HepG2 (cell line): ENCODE measurements around the gene SLC25A45. TPM values are rescaled to one million over a fixed set of nuclear protein-coding genes. Genes with fewer than 3 reads are reported as not detected.

Experiments
- AGO1 ChIP-seq: fragments of 200-400 bp; formaldehyde crosslinking; IDR thresholded peaks from 2 replicates; pipeline ENCODE4 v1.6.1; 2017; ENCODE audit warnings: mild to moderate bottlenecking, low read depth, low read length, moderate library complexity; ENCODE audit not compliant: poor library complexity, severe bottlenecking
- GRHL1 ChIP-seq: sonication (generic); formaldehyde crosslinking; conservative IDR thresholded peaks from 2 replicates; pipeline ENCODE4 v1.8.0; 2022; ENCODE audit warnings: missing genetic modification reagents
- NAIF1 ChIP-seq: sonication (generic); formaldehyde crosslinking; IDR thresholded peaks from 2 replicates; pipeline ENCODE4 v1.5.0; 2020; ENCODE audit warnings: mild to moderate bottlenecking, missing genetic modification reagents, borderline replicate concordance
- NFKB2 ChIP-seq: sonication (generic); formaldehyde crosslinking; IDR thresholded peaks from 2 replicates; pipeline ENCODE4 v1.4.0; 2020; ENCODE audit warnings: missing genetic modification reagents, borderline replicate concordance
- PLSCR1 ChIP-seq: sonication (generic); formaldehyde crosslinking; IDR thresholded peaks from 2 replicates; pipeline ENCODE4 v1.5.0; 2020; ENCODE audit warnings: missing genetic modification reagents, mild to moderate bottlenecking, borderline replicate concordance
- RBFOX2 ChIP-seq: fragments of 200-400 bp; formaldehyde crosslinking; IDR thresholded peaks from 2 replicates; pipeline ENCODE4 v1.6.1; 2017; ENCODE audit warnings: low read depth, mild to moderate bottlenecking, low read length
- RNF219 ChIP-seq: sonication (generic); formaldehyde crosslinking; IDR thresholded peaks from 2 replicates; pipeline ENCODE4 v1.5.0; 2020; ENCODE audit warnings: mild to moderate bottlenecking, missing genetic modification reagents
- SMAD3 ChIP-seq: sonication (generic); formaldehyde crosslinking; IDR thresholded peaks from 2 replicates; pipeline ENCODE4 v1.4.0; 2020; ENCODE audit warnings: missing genetic modification reagents
- SNAPC4 ChIP-seq: sonication (generic); formaldehyde crosslinking; IDR thresholded peaks from 2 replicates; pipeline ENCODE4 v1.4.0; 2020; ENCODE audit warnings: mild to moderate bottlenecking, missing genetic modification reagents
- ZBTB25 ChIP-seq: IDR thresholded peaks from 2 replicates; pipeline ENCODE4 v1.6.1; 2018; ENCODE audit warnings: missing genetic modification reagents
- ZMAT5 ChIP-seq: sonication (generic); formaldehyde crosslinking; IDR thresholded peaks from 2 replicates; pipeline ENCODE4 v1.5.0; 2020; ENCODE audit warnings: mild to moderate bottlenecking, low read depth, missing genetic modification reagents, borderline replicate concordance
- ZNF615 ChIP-seq: sonication (generic); formaldehyde crosslinking; IDR thresholded peaks from 2 replicates; pipeline ENCODE4 v1.5.0; 2020; ENCODE audit warnings: mild to moderate bottlenecking, missing genetic modification reagents, borderline replicate concordance
- ZNF672 ChIP-seq: sonication (generic); formaldehyde crosslinking; IDR thresholded peaks from 2 replicates; pipeline ENCODE4 v1.8.1; 2022; ENCODE audit warnings: missing genetic modification reagents
- ZNF710 ChIP-seq: sonication (generic); formaldehyde crosslinking; IDR thresholded peaks from 2 replicates; pipeline ENCODE4 v1.5.0; 2020; ENCODE audit warnings: mild to moderate bottlenecking, missing genetic modification reagents, borderline replicate concordance
- polyA plus RNA-seq, 8 experiments: library from polyadenylated mRNA; depleted of rRNA in 3 of 8; stranded (reverse) in 7 of 8; unstranded in 1 of 8; fragments of >200 nt; fragmentation: Illumina TruSeq in 4 of 8; extraction: Trizol in 4 of 8; gene quantifications; 2 replicates each; pipeline versions ENCODE4 v1.2.1 to v1.2.3, GENCODE V29; 2011 to 2016; ENCODE audit warnings: low read depth in 4 of 8, missing spikeins in 1 of 8, mixed read lengths in 1 of 8; ENCODE audit not compliant: insufficient read depth in 1 of 8
- total RNA-seq, 5 experiments: library from RNA; depleted of rRNA; stranded (reverse); fragments of >200 nt; fragmentation: Illumina TruSeq; extraction: Trizol; gene quantifications; 2 replicates each; pipeline ENCODE4 v1.2.3, GENCODE V29; 2016; ENCODE audit warnings: low read depth in 1 of 5

Gene SLC25A45
- total and polyA plus RNA-seq, 2 of the 13 experiments (the other 11 are each of a cell fraction or from before 2014, with no cell fraction given): 1.2 to 3.4 TPM

GRCh38 chr11:65420506-65420905 is 38.1 kb upstream of the SLC25A45 start (continued):
- TF ChIP-seq PLSCR1 (CRISPR knock-in tag) (no peak), GRHL1 (CRISPR knock-in tag) (no peak), ZNF672 (CRISPR knock-in tag) (no peak), SMAD3 (0 out of 2 replicates have a peak, but pooled peaks have one; percentile 7), NAIF1 (peak; percentile 37; the same call in 1 of the 2 replicates), ZMAT5 (no peak), ZBTB25 (CRISPR knock-in tag) (no peak), AGO1 (no peak), NFKB2 (CRISPR knock-in tag) (no peak), SNAPC4 (CRISPR knock-in tag) (no peak), ZNF710 (CRISPR knock-in tag) (0 out of 2 replicates have a peak, but pooled peaks have one; percentile 3), ZNF615 (CRISPR knock-in tag) (peak; percentile 49; the same call in 1 of the 2 replicates), RNF219 (CRISPR knock-in tag) (0 out of 2 replicates have a peak, but pooled peaks have one; percentile 64), RBFOX2 (peak; percentile 60; the same call in 1 of the 2 replicates)
